MM.1S (cell line): ENCODE data around the gene PARVA.

Source experiments
- EZH2phosphoT487 ChIP-seq: fragments of 300-600 bp; sonication (generic); IDR thresholded peaks from 2 replicates; pipeline ENCODE4 v1.6.1; 2018; ENCODE audit warnings: antibody characterized with exemption, low read length
- TF ChIP-seq, protein P1 (sequence below): fragments of 300-600 bp; sonication (generic); IDR thresholded peaks from 2 replicates; pipeline ENCODE4 v1.5.1; 2016; ENCODE audit warnings: antibody characterized with exemption, low read length, mixed read lengths

DNA sequence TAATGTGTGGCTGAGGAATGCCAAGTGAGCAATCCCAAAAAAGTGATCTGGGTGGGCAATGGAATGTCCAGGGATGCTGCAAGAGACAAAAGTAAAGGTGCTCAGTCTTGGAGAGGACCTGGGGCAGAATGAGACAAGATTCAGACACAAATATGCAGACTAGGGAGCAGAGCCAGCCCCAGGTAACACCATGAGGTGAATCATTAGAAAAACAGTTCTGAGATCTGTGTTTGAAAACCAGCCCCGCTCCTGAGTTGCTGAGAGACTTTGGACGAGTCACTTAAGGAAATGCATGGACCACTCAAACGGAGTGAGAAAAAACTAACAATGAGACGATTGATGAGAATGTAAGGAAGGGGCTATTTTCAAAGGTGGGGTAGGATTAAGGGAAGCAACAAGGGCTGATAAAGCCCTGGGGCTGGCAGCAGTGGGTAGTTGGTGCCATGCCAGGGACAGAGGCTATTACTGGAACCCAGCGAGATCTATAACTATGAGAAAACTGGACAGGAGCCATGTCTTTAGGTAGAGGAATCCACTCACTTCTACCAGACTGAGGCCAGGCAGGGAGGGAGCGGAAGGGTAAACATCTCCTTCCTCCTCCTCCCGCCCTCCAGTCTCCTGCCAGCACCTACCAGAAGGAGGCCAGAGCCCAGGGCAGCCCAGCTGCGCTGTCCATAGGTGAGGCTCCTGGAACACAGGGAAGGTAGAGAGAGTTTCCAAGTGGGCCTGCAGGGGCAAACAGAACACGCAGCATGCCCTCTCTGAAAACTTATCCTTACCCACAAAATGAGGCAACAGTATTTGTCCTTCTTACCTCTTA lies 166.4 kb downstream of the PARVA start:
- TF ChIP-seq, protein P1, sequence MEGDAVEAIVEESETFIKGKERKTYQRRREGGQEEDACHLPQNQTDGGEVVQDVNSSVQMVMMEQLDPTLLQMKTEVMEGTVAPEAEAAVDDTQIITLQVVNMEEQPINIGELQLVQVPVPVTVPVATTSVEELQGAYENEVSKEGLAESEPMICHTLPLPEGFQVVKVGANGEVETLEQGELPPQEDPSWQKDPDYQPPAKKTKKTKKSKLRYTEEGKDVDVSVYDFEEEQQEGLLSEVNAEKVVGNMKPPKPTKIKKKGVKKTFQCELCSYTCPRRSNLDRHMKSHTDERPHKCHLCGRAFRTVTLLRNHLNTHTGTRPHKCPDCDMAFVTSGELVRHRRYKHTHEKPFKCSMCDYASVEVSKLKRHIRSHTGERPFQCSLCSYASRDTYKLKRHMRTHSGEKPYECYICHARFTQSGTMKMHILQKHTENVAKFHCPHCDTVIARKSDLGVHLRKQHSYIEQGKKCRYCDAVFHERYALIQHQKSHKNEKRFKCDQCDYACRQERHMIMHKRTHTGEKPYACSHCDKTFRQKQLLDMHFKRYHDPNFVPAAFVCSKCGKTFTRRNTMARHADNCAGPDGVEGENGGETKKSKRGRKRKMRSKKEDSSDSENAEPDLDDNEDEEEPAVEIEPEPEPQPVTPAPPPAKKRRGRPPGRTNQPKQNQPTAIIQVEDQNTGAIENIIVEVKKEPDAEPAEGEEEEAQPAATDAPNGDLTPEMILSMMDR, result no peak
- no peak for TF ChIP-seq EZH2phosphoT487
